ENCODE measurements around the gene LRPAP1. TPM values are rescaled to one million over a fixed set of nuclear protein-coding genes. Genes with fewer than 3 reads are reported as not detected.

Gene LRPAP1
- total and polyA plus RNA-seq, 10 of the 15 experiments (the other 5 are each of a cell fraction or from before 2014, with no cell fraction given) = 1.0 to 100 (median 51.1) TPM

GRCh38 chr4:3460926-3461325, 71.3 kb downstream of the LRPAP1 start:
- Histone ChIP-seq H3K4me1 (ENCODE audit: control insufficient read depth, insufficient read depth, low read length) (no peaks in the 10 kb centered on the region), H3K36me3 (ENCODE audit: control insufficient read depth in 2 of 2, insufficient read depth in 2 of 2, low read length in 1 of 2) (no peaks in the 10 kb centered on the region), H2AFZ (ENCODE audit: control insufficient read depth, low read depth, low read length) (no peak overlapping the region), H3K27me3 (replicated peaks in 1 of 2; ENCODE audit: control insufficient read depth in 2 of 2, insufficient read depth in 2 of 2, low read length in 1 of 2) (peaks cover 0 to 5% of the 10 kb centered on the region in 2 experiments; a peak in 2 of 4 replicates), H3K79me2 (ENCODE audit: control insufficient read depth, insufficient read depth, low read length) (no peaks in the 10 kb centered on the region), H3K9ac (ENCODE audit: control insufficient read depth, insufficient read depth, low read length) (no peak overlapping the region), H3K9me3 (replicated peaks; ENCODE audit: control insufficient read depth, insufficient read depth, low read length) (no peaks in the 10 kb centered on the region), H3K27ac (ENCODE audit: control insufficient read depth, insufficient read depth) (no peak overlapping the region), H3K4me3 (no peak overlapping the region), H4K20me1 (ENCODE audit: control insufficient read depth, insufficient read depth) (no peaks in the 10 kb centered on the region), H3K4me2 (ENCODE audit: control insufficient read depth, insufficient read depth) (no peak overlapping the region)
- no peak for FAIRE-seq
- RAD21 ChIA-PET (ENCODE audit: unreplicated experiment) = no interaction called here
- SMC1A ChIA-PET (ENCODE audit: uncharacterized antibody, unreplicated experiment) = no interaction called here
- 8% methylated on average over 5 of the region's 5 CpGs for WGBS (ENCODE audit: insufficient coverage, insufficient replicate concordance, low lambda C conversion rate, missing lambda C conversion rate)
- DNase-seq (ENCODE audit: low read depth, low spot score) = no peak
- POLR2A ChIA-PET = no interaction called here
- BruUV-seq (replicated peaks) = no TSS peak
- CTCF ChIA-PET = no interaction called here
- in situ Hi-C loops (cut with MboI) (no loop called here), intact Hi-C loops (cut with micrococcal nuclease; ENCODE audit: unreplicated experiment) (no loop called here)
- no peak for ATAC-seq
- no peak for TF ChIP-seq YY1 (IDR thresholded peaks at IDR 0.05; ENCODE audit: low read depth, low read length)
- no peak for TF ChIP-seq KAT2A (conservative IDR thresholded peaks at IDR 0.05; ENCODE audit: control insufficient read depth, low read depth, low read length)
- no peak for TF ChIP-seq SMARCA5 (IDR thresholded peaks at IDR 0.05)
- TF ChIP-seq NFIC (IDR thresholded peaks at IDR 0.05; ENCODE audit: low read depth, low read length) = no peak
- TF ChIP-seq, protein P1, sequence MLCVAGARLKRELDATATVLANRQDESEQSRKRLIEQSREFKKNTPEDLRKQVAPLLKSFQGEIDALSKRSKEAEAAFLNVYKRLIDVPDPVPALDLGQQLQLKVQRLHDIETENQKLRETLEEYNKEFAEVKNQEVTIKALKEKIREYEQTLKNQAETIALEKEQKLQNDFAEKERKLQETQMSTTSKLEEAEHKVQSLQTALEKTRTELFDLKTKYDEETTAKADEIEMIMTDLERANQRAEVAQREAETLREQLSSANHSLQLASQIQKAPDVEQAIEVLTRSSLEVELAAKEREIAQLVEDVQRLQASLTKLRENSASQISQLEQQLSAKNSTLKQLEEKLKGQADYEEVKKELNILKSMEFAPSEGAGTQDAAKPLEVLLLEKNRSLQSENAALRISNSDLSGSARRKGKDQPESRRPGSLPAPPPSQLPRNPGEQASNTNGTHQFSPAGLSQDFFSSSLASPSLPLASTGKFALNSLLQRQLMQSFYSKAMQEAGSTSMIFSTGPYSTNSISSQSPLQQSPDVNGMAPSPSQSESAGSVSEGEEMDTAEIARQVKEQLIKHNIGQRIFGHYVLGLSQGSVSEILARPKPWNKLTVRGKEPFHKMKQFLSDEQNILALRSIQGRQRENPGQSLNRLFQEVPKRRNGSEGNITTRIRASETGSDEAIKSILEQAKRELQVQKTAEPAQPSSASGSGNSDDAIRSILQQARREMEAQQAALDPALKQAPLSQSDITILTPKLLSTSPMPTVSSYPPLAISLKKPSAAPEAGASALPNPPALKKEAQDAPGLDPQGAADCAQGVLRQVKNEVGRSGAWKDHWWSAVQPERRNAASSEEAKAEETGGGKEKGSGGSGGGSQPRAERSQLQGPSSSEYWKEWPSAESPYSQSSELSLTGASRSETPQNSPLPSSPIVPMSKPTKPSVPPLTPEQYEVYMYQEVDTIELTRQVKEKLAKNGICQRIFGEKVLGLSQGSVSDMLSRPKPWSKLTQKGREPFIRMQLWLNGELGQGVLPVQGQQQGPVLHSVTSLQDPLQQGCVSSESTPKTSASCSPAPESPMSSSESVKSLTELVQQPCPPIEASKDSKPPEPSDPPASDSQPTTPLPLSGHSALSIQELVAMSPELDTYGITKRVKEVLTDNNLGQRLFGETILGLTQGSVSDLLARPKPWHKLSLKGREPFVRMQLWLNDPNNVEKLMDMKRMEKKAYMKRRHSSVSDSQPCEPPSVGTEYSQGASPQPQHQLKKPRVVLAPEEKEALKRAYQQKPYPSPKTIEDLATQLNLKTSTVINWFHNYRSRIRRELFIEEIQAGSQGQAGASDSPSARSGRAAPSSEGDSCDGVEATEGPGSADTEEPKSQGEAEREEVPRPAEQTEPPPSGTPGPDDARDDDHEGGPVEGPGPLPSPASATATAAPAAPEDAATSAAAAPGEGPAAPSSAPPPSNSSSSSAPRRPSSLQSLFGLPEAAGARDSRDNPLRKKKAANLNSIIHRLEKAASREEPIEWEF (IDR thresholded peaks at IDR 0.05; ENCODE audit: insufficient replicate concordance, low read depth, low read length) = no peak
- TF ChIP-seq, protein P2, sequence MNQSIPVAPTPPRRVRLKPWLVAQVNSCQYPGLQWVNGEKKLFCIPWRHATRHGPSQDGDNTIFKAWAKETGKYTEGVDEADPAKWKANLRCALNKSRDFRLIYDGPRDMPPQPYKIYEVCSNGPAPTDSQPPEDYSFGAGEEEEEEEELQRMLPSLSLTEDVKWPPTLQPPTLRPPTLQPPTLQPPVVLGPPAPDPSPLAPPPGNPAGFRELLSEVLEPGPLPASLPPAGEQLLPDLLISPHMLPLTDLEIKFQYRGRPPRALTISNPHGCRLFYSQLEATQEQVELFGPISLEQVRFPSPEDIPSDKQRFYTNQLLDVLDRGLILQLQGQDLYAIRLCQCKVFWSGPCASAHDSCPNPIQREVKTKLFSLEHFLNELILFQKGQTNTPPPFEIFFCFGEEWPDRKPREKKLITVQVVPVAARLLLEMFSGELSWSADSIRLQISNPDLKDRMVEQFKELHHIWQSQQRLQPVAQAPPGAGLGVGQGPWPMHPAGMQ (IDR thresholded peaks at IDR 0.05; ENCODE audit: borderline replicate concordance) = no peak
- TF ChIP-seq MYC (IDR thresholded peaks at IDR 0.05; ENCODE audit: insufficient read depth, insufficient read length, insufficient replicate concordance, low read length, severe bottlenecking) = no peak
- TF ChIP-seq MYB (IDR thresholded peaks at IDR 0.05; ENCODE audit: borderline replicate concordance, low read depth, low read length) = no peak
- TF ChIP-seq ESRRA (IDR thresholded peaks at IDR 0.05; ENCODE audit: low read length) = no peak
- no peak for TF ChIP-seq CEBPZ (IDR thresholded peaks at IDR 0.05; ENCODE audit: low read depth, low read length)
- TF ChIP-seq CREB1 (IDR thresholded peaks at IDR 0.05; ENCODE audit: low read depth) = no peak
- TF ChIP-seq BCL11A (IDR thresholded peaks at IDR 0.05; ENCODE audit: low read depth, low read length) = no peak
- TF ChIP-seq JUNB (IDR thresholded peaks at IDR 0.05) = no peak
- TF ChIP-seq CBX3 (IDR thresholded peaks at IDR 0.05; ENCODE audit: borderline replicate concordance, low read depth) = no peak
- TF ChIP-seq, protein P3, sequence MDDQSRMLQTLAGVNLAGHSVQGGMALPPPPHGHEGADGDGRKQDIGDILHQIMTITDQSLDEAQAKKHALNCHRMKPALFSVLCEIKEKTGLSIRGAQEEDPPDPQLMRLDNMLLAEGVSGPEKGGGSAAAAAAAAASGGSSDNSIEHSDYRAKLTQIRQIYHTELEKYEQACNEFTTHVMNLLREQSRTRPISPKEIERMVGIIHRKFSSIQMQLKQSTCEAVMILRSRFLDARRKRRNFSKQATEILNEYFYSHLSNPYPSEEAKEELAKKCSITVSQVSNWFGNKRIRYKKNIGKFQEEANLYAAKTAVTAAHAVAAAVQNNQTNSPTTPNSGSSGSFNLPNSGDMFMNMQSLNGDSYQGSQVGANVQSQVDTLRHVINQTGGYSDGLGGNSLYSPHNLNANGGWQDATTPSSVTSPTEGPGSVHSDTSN (IDR thresholded peaks at IDR 0.05; ENCODE audit: insufficient replicate concordance, low read depth, low read length) = no peak

Measured in GM12878 (cell line).